Measurements from ENCODE around the gene FGF1. TPM values are rescaled to one million over a fixed set of nuclear protein-coding genes. Genes with fewer than 3 reads are reported as not detected.

The FGF1 gene
- total and polyA plus RNA-seq, 2 of the 4 experiments (the other 2 are of a cell fraction) = 7.6 to 7.7 TPM

- no peak overlapping the region for H2BK20ac ChIP-seq (ENCODE audit: low read depth, low read length)
- no peaks in the 10 kb centered on the region for H3K27me3 ChIP-seq (ENCODE audit: control insufficient read depth, insufficient read depth, low read length)
- H3K14ac ChIP-seq (replicated peaks; ENCODE audit: low read depth, low read length) = no peak overlapping the region
- no peaks in the 10 kb centered on the region for H3K79me1 ChIP-seq (ENCODE audit: low read depth in 1 of 2, low read length in 2 of 2)
- CTCF ChIA-PET = interaction anchor here (0.6 to 1.0 kb wide), 3 partner anchors 9 to 393 kb away, joined by 3 read pairs; no protein-coding TSS in a partner anchor
- no peak overlapping the region for H3K23ac ChIP-seq (ENCODE audit: low read depth, low read length)
- H3K18ac ChIP-seq (ENCODE audit: low read depth, low read length) = no peak overlapping the region
- no peak overlapping the region for H4K91ac ChIP-seq (ENCODE audit: insufficient read depth, low read depth, low read length)
- H4K5ac ChIP-seq (ENCODE audit: low read depth, low read length) = no peak overlapping the region
- no peaks in the 10 kb centered on the region for H3K36me3 ChIP-seq (ENCODE audit: control insufficient read depth, insufficient read depth, low read length)
- no peak overlapping the region for H2AFZ ChIP-seq (replicated peaks; ENCODE audit: low read length, poor library complexity)
- no peak overlapping the region for H2BK5ac ChIP-seq (ENCODE audit: low read depth, low read length, poor library complexity, severe bottlenecking)
- no peak for TF ChIP-seq CEBPB (IDR thresholded peaks at IDR 0.05; ENCODE audit: low read depth, low read length)
- TF ChIP-seq RAD21 (IDR thresholded peaks at IDR 0.05; ENCODE audit: low read length) = peak; percentile 60
- TF ChIP-seq SMC3 (IDR thresholded peaks at IDR 0.05; ENCODE audit: low read depth, low read length) = peak; percentile 52
- no peak for TF ChIP-seq RFX5 (IDR thresholded peaks at IDR 0.05; ENCODE audit: low read depth, low read length)
- TF ChIP-seq CTCF (conservative IDR thresholded peaks at IDR 0.05; ENCODE audit: low read depth, low read length) = peak; percentile 57
- no peak for TF ChIP-seq BHLHE40 (IDR thresholded peaks at IDR 0.05; ENCODE audit: low read depth, low read length)
- no peak for TF ChIP-seq CHD1 (IDR thresholded peaks at IDR 0.05; ENCODE audit: low read depth, low read length)
- TF ChIP-seq MAZ (IDR thresholded peaks at IDR 0.05; ENCODE audit: borderline replicate concordance, low read depth, low read length) = no peak
- no peak overlapping the region for H3K56ac ChIP-seq (ENCODE audit: extremely low read depth, insufficient read depth, low read length)
- BruUV-seq (replicated peaks) = no TSS peak
- intact Hi-C loops (cut with micrococcal nuclease) = no loop called here
- no peak overlapping the region for H3K27ac ChIP-seq (ENCODE audit: insufficient read depth, low read length)
- ATAC-seq (ENCODE audit: low read depth) (peak; percentile 72), DNase-seq (peak; percentile 59)
- no peak overlapping the region for H3K4ac ChIP-seq (ENCODE audit: low read depth, low read length)
- no peak overlapping the region for H3K4me3 ChIP-seq (ENCODE audit: insufficient read depth, low read depth, low read length)
- H4K8ac ChIP-seq (ENCODE audit: low read depth in 2 of 2, low read length in 2 of 2) = no peak overlapping the region
- no peak overlapping the region for H2BK15ac ChIP-seq (ENCODE audit: low read depth, low read length)
- in situ Hi-C loops (cut with MboI; ENCODE audit: low sequenced_read_pairs) = no loop called here
- POLR2A ChIA-PET (ENCODE audit: unreplicated experiment) = no interaction called here
- no peak overlapping the region for H3K4me2 ChIP-seq (ENCODE audit: low read depth, low read length)
- H3K4me1 ChIP-seq (ENCODE audit: control insufficient read depth, insufficient read depth, low read length) = no peaks in the 10 kb centered on the region
- H4K20me1 ChIP-seq (ENCODE audit: insufficient read depth, low read length) = no peaks in the 10 kb centered on the region
- H3K9me3 ChIP-seq (ENCODE audit: control insufficient read depth, insufficient read depth, low read length) = no peaks in the 10 kb centered on the region
- H2BK120ac ChIP-seq (ENCODE audit: low read depth, low read length) = no peak overlapping the region
- dilution Hi-C loops (cut with HindIII; ENCODE audit: low sequenced_read_pairs, unreplicated experiment) = no loop called here
- no peak overlapping the region for H2AK9ac ChIP-seq (replicated peaks; ENCODE audit: low read depth, low read length, poor library complexity)
- H2AK5ac ChIP-seq (ENCODE audit: low read depth, low read length) = no peak overlapping the region
- H3K9me1 ChIP-seq (ENCODE audit: insufficient read depth, low read length) = no peaks in the 10 kb centered on the region
- 35% methylated on average over 4 of the region's 6 CpGs; no CpG with 5 or more reads in 1 of the 2 experiments for WGBS, 2 experiments (ENCODE audit: extremely low coverage in 2 of 2, insufficient read length in 1 of 2)
- H3K9ac ChIP-seq (ENCODE audit: low read depth, low read length) = no peak overlapping the region
Observed at GRCh38 chr5:142587354-142587965, 98.4 kb downstream of the FGF1 start.
